ENCODE results near the gene VSX2. TPM values are rescaled to one million over a fixed set of nuclear protein-coding genes. Genes with fewer than 3 reads are reported as not detected.

VSX2 gene
- total and polyA plus RNA-seq, 2 experiments from 2014 or later, result not detected

DNA sequence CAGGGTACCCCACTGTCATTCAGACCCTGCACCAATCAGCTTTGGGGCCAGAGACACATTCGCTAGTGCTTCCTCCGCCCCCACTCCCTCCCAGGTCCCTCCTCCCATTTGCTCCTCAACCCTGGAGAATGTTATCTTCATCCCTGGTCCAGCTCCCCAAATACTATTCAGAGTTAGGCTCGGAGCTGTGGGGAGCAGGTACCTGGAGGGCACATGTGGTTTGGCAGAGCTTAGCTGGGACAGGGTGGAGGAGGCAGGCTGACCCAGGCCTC is 19.5 kb downstream of the VSX2 start:
- Histone ChIP-seq H3K36me3 (replicated peaks; ENCODE audit: insufficient read depth, low read depth) (no peaks in the 10 kb centered on the region), H3K79me2 (no peaks in the 10 kb centered on the region), H3K4me1 (ENCODE audit: insufficient read depth) (peaks cover 3% of the 10 kb centered on the region), H3K27me3 (peaks cover 17% of the 10 kb centered on the region), H2AFZ (peak overlapping the region; percentile 87), H3K9me2 (replicated peaks; ENCODE audit: insufficient read depth) (no peaks in the 10 kb centered on the region), H4K20me1 (ENCODE audit: insufficient read depth, poor library complexity, severe bottlenecking) (no peaks in the 10 kb centered on the region), H3K27ac (no peak overlapping the region), H3K4me2 (peak overlapping the region; percentile 100), H3K9me3 (ENCODE audit: low read depth) (no peaks in the 10 kb centered on the region), H3K4me3 (no peak overlapping the region)
- 59% methylated on average over 3 of the region's 3 CpGs for WGBS (ENCODE audit: low lambda C conversion rate, missing lambda C conversion rate)
- DNase-seq (ENCODE audit: low spot score), result no peak
- TF ChIP-seq EZH2 (IDR thresholded peaks at IDR 0.05; ENCODE audit: borderline replicate concordance) (no peak), EZH2phosphoT487 (IDR thresholded peaks at IDR 0.05; ENCODE audit: low read depth, severe bottlenecking, unreplicated experiment) (no peak)
- TF ChIP-seq, protein P1, sequence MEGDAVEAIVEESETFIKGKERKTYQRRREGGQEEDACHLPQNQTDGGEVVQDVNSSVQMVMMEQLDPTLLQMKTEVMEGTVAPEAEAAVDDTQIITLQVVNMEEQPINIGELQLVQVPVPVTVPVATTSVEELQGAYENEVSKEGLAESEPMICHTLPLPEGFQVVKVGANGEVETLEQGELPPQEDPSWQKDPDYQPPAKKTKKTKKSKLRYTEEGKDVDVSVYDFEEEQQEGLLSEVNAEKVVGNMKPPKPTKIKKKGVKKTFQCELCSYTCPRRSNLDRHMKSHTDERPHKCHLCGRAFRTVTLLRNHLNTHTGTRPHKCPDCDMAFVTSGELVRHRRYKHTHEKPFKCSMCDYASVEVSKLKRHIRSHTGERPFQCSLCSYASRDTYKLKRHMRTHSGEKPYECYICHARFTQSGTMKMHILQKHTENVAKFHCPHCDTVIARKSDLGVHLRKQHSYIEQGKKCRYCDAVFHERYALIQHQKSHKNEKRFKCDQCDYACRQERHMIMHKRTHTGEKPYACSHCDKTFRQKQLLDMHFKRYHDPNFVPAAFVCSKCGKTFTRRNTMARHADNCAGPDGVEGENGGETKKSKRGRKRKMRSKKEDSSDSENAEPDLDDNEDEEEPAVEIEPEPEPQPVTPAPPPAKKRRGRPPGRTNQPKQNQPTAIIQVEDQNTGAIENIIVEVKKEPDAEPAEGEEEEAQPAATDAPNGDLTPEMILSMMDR (IDR thresholded peaks at IDR 0.05; ENCODE audit: poor library complexity), result no peak

DNA sequence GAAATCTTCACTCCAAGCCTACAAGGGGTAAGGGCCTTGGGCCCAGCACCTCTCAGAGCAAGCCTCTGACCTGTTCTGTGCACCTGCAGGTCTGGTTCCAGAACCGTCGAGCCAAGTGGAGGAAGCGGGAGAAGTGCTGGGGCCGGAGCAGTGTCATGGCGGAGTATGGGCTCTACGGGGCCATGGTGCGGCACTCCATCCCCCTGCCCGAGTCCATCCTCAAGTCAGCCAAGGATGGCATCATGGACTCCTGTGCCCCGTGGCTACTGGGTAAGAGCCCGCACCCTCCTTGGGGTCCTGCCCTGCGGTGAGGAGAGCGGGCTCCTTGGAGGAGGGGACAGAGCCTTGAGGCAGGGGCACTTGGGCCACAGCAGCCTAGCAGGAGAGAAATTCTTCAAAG is 20.3 kb downstream of the VSX2 start:
- no peak overlapping the region for H3K4me3 ChIP-seq
- TF ChIP-seq EZH2 (IDR thresholded peaks at IDR 0.05; ENCODE audit: borderline replicate concordance), result no peak
- TF ChIP-seq, protein P1 (IDR thresholded peaks at IDR 0.05; ENCODE audit: poor library complexity), result no peak
- TF ChIP-seq EZH2phosphoT487 (IDR thresholded peaks at IDR 0.05; ENCODE audit: low read depth, severe bottlenecking, unreplicated experiment), result no peak
- H3K27me3 ChIP-seq, result peaks cover 14% of the 10 kb centered on the region
- H3K4me2 ChIP-seq, result no peak overlapping the region
- H3K79me2 ChIP-seq, result no peaks in the 10 kb centered on the region
- peaks cover 3% of the 10 kb centered on the region for H3K4me1 ChIP-seq (ENCODE audit: insufficient read depth)
- no peaks in the 10 kb centered on the region for H3K9me2 ChIP-seq (replicated peaks; ENCODE audit: insufficient read depth)
- no peaks in the 10 kb centered on the region for H3K36me3 ChIP-seq (replicated peaks; ENCODE audit: insufficient read depth, low read depth)
- H4K20me1 ChIP-seq (ENCODE audit: insufficient read depth, poor library complexity, severe bottlenecking), result no peaks in the 10 kb centered on the region
- H3K27ac ChIP-seq, result no peak overlapping the region
- WGBS (ENCODE audit: low lambda C conversion rate, missing lambda C conversion rate), result 93% methylated on average over 12 of the region's 12 CpGs
- no peaks in the 10 kb centered on the region for H3K9me3 ChIP-seq (ENCODE audit: low read depth)
- H2AFZ ChIP-seq, result no peak overlapping the region
- DNase-seq (ENCODE audit: low spot score), result no peak

DNA sequence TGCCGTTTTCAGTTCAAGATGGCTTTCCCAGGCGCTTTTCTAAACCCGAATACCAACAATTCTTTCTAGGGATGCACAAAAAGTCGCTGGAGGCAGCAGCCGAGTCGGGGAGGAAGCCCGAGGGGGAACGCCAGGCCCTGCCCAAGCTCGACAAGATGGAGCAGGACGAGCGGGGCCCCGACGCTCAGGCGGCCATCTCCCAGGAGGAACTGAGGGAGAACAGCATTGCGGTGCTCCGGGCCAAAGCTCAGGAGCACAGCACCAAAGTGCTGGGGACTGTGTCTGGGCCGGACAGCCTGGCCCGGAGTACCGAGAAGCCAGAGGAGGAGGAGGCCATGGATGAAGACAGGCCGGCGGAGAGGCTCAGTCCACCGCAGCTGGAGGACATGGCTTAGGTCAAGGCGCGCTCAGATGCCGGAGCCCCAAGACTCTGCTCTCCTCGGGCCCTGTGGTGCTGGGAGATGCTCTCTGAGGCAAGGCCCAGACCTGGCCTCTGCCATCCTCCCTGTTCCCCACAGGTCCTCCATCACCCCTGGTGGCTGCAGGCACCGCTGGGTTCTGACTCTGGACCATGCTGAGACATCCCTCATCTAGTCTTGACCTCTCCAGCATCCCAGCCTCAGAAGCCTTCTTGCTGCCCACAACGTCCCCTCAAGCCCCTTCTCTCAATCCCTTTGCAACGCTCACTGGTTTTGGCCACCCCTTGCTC is 21.4 kb downstream of the VSX2 start:
- H3K9me2 ChIP-seq (replicated peaks; ENCODE audit: insufficient read depth), result no peaks in the 10 kb centered on the region
- H3K4me1 ChIP-seq (ENCODE audit: insufficient read depth), result peaks cover 3% of the 10 kb centered on the region
- WGBS (ENCODE audit: low lambda C conversion rate, missing lambda C conversion rate), result 95% methylated on average over 29 of the region's 29 CpGs
- no peaks in the 10 kb centered on the region for H4K20me1 ChIP-seq (ENCODE audit: insufficient read depth, poor library complexity, severe bottlenecking)
- no peaks in the 10 kb centered on the region for H3K9me3 ChIP-seq (ENCODE audit: low read depth)
- no peak overlapping the region for H3K4me2 ChIP-seq
- no peaks in the 10 kb centered on the region for H3K79me2 ChIP-seq
- no peak for DNase-seq (ENCODE audit: low spot score)
- no peaks in the 10 kb centered on the region for H3K36me3 ChIP-seq (replicated peaks; ENCODE audit: insufficient read depth, low read depth)
- no peak overlapping the region for H2AFZ ChIP-seq
- no peak overlapping the region for H3K27ac ChIP-seq
- no peak overlapping the region for H3K4me3 ChIP-seq
- H3K27me3 ChIP-seq, result peaks cover 14% of the 10 kb centered on the region
- TF ChIP-seq, protein P1 (IDR thresholded peaks at IDR 0.05; ENCODE audit: poor library complexity), result no peak
- TF ChIP-seq EZH2 (IDR thresholded peaks at IDR 0.05; ENCODE audit: borderline replicate concordance) (no peak), EZH2phosphoT487 (IDR thresholded peaks at IDR 0.05; ENCODE audit: low read depth, severe bottlenecking, unreplicated experiment) (no peak)
